Peyer's patch (tissue), 4 donors: Measurements from ENCODE around the gene LRRC38. TPM values are rescaled to one million over a fixed set of nuclear protein-coding genes. Genes with fewer than 3 reads are reported as not detected.
"Not testable (repeated sequence)": the region's sequence is repeated elsewhere in the genome, so short reads cannot be mapped to it uniquely, and the experiment has no call there.

Source experiments
- DNase-seq, 3 donors: peaks; one replicate each; pipeline ENCODE4 v3.0.0-alpha.2; 2017 to 2019
- H3K27ac ChIP-seq, 4 donors: fragments of 200-600 bp; sonication (generic); one replicate each; pipeline ENCODE4 v1.5.1; 2016 to 2019
- H3K27me3 ChIP-seq, 2 donors: fragments of 200-600 bp; sonication (generic); one replicate each; pipeline ENCODE4 v1.5.1; 2019
- H3K36me3 ChIP-seq, 3 donors: fragments of 200-600 bp; sonication (generic); one replicate each; pipeline ENCODE4 v1.5.1; 2016 to 2019
- H3K4me1 ChIP-seq, 4 donors: fragments of 200-600 bp; sonication (generic); one replicate each; pipeline ENCODE4 v1.5.1; 2016 to 2019
- H3K4me3 ChIP-seq, 4 donors: fragments of 200-600 bp; sonication (generic); 1 replicate in 3 of 4; 2 replicates in 1 of 4; pipeline ENCODE4 v1.5.1; 2016 to 2019; ENCODE audit warnings: mild to moderate bottlenecking in 1 of 4
- H3K9me3 ChIP-seq, 4 donors: fragments of 200-600 bp; sonication (generic); one replicate each; pipeline ENCODE4 v1.5.1; 2016 to 2019; ENCODE audit warnings: mild to moderate bottlenecking in 1 of 4
- POLR2A ChIP-seq, 2 donors: fragments of 450-650 bp; IDR thresholded peaks; one replicate each; pipeline ENCODE4 v1.5.1; 2017; ENCODE audit warnings: antibody characterized with exemption in 2 of 2, mild to moderate bottlenecking in 2 of 2, moderate library complexity in 2 of 2
- total RNA-seq, 4 donors: library from RNA; depleted of rRNA; stranded (reverse); fragments of >200 nt; gene quantifications; one replicate each; pipeline ENCODE4 v1.1.0, GENCODE V29; 2016
- TF ChIP-seq, protein P1 (sequence below), 6 experiments: fragments of 450-650 bp in 4 of 6; fragments of 200-600 bp in 2 of 6; sonication (generic) in 1 of 6; IDR thresholded peaks; one replicate each; pipeline ENCODE4 v1.5.1; 2017 to 2019; ENCODE audit warnings: antibody characterized with exemption in 6 of 6, mild to moderate bottlenecking in 3 of 6, moderate library complexity in 1 of 6

The LRRC38 gene
- total RNA-seq, 4 donors from 2014 or later, result not detected

DNA sequence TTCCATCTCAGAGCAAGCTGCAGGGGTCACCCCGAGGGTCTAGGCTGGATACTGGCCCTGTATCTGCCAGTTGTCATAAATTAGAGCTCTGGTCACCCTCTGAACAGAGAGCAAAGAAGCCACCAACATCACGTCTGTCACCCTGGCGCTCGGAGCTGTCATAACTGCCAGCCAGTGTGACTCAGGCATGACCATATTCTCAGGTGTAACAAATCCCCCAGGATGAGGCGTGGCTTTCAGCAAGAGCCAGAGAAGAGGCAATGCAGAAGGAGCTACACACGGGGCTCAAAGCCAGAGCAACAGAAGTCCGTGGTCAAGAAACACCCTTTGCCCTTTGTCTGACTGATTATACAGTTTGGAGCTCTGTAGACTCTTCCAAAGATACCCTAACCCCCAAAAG is 63.6 kb downstream of the LRRC38 start:
- Histone ChIP-seq H3K27me3 (no peaks in the 10 kb centered on the region), H3K4me3 (no peak overlapping the region), H3K9me3 (no peaks in the 10 kb centered on the region), H3K36me3 (no peaks in the 10 kb centered on the region), H3K4me1 (no peaks in the 10 kb centered on the region), H3K27ac (no peak overlapping the region)
- TF ChIP-seq, protein P1, sequence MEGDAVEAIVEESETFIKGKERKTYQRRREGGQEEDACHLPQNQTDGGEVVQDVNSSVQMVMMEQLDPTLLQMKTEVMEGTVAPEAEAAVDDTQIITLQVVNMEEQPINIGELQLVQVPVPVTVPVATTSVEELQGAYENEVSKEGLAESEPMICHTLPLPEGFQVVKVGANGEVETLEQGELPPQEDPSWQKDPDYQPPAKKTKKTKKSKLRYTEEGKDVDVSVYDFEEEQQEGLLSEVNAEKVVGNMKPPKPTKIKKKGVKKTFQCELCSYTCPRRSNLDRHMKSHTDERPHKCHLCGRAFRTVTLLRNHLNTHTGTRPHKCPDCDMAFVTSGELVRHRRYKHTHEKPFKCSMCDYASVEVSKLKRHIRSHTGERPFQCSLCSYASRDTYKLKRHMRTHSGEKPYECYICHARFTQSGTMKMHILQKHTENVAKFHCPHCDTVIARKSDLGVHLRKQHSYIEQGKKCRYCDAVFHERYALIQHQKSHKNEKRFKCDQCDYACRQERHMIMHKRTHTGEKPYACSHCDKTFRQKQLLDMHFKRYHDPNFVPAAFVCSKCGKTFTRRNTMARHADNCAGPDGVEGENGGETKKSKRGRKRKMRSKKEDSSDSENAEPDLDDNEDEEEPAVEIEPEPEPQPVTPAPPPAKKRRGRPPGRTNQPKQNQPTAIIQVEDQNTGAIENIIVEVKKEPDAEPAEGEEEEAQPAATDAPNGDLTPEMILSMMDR (IDR thresholded peaks at IDR 0.05), result no peak
- no peak for TF ChIP-seq POLR2A (IDR thresholded peaks at IDR 0.05)
- no peak for DNase-seq

DNA sequence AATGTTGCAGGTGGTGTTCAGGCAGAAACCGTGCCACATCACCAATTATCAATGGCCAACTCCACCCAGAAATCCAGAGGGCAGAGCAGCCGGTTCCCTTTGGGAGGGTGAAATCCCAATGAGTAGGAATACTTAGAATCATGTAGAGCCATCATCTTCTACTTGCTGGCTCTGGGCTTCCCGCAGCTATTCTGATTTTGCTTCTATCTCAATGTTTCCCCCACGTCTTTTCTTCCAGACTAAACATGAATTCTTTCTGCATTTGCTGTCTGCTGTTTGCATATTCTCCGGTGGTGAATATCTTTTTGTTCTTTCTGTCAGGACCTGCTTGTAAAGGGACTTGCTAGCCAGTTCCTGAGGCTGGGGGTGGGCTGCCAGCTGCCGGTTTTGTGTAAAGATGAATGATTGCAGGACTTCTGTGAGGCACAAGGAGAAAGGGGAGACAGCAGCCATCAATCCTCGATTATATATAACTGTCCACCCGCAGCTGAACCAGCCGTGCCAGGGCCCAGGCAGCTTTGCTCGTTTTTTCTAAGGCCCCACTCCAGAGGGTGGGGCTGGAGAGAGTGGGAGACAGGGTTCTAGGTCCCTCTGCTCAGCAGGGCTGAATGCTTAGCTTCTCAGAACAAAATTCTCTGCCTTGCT is 70.3 kb downstream of the LRRC38 start:
- H3K27me3 ChIP-seq, result no peaks in the 10 kb centered on the region
- no peaks in the 10 kb centered on the region for H3K36me3 ChIP-seq
- no peaks in the 10 kb centered on the region for H3K4me1 ChIP-seq
- no peak overlapping the region for H3K4me3 ChIP-seq
- H3K9me3 ChIP-seq, result no peaks in the 10 kb centered on the region
- TF ChIP-seq POLR2A (IDR thresholded peaks at IDR 0.05), result no peak
- TF ChIP-seq, protein P1 (IDR thresholded peaks at IDR 0.05), result no peak
- no peak overlapping the region for H3K27ac ChIP-seq
- DNase-seq, result no peak

DNA sequence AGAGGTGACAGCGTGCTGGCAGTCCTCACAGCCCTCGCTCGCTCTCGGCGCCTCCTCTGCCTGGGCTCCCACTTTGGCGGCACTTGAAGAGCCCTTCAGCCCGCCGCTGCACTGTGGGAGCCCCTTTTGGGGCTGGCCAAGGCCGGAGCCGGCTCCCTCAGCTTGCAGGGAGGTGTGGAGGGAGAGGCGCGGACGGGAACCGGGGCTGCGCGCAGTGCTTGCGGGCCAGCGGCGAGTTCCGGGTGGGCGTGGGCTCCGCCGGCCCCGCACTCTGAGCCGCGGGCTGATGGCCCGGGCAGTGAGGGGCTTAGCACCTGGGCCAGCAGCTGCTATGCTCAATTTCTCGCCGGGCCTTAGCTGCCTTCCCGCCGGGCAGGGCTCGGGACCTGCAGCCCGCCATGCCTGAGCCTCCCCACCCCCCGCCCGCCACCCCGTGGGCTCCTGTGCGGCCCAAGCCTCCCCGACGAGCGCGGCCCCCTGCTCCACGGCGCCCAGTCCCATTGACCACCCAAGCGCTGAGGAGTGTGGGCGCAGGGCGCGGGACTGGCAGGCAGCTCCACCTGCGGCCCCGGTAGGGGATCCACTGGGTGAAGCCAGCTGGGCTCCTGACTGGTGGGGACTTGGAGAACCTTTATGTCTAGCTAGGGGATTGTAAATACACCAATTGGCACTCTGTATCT is 74.6 kb downstream of the LRRC38 start:
- not testable (repeated sequence) for H3K27ac ChIP-seq, H3K4me1 ChIP-seq, H3K27me3 ChIP-seq, DNase-seq, H3K4me3 ChIP-seq, H3K36me3 ChIP-seq, H3K9me3 ChIP-seq

DNA sequence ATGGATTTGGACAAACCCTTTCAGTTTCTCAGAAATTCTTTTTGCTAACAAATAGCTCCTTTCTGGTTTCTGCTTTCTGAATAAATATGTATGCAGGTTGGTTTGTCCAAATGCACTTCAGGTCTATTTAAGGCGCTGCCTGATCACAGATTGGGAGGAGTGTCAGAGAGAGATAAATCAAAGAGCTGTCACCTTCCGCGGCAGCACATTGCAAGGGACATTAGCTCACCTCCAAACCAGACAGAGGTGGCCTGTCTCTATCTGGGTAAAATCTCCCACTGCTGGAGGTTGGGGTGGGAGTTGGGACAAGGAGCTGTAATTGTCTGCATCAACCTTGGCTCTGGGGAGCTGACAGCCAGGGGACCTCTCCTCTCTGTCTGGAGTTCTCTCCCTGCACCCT is 78.3 kb downstream of the LRRC38 start:
- Histone ChIP-seq H3K27me3 (no peaks in the 10 kb centered on the region), H3K9me3 (no peaks in the 10 kb centered on the region)
- no peak for DNase-seq

DNA sequence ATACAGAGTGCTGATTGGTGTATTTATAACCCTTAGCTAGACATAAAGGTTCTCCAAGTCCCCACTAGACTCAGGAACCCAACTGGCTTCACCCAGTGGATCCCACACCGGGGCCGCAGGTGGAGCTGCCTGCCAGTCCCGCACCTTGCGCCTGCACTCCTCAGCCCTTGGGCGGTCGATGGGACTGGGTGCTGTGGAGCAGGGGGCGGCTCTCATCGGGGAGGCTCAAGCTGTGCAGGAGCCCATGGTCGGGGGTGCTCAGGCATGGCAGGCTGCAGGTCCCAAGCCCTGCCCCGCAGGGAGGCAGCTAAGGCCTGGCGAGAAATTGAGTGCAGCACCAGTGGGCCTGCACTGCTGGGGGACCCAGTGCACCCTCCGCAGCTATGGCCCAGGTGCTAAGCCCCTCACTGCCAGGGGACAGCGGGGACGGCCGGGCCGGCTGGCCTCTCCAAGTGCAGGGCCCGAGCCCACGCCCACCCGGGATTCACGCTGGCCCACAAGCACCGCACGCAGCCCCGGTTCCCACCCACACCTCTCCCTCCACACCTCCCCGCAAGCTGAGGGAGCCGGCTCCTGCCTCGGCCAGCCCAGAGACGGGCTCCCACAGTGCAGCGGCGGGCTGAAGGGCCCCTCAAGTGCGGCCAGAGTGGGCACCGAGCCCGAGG is 80.0 kb downstream of the LRRC38 start:
- not testable (repeated sequence) for H3K36me3 ChIP-seq, H3K9me3 ChIP-seq, H3K27ac ChIP-seq, DNase-seq, H3K4me3 ChIP-seq, H3K4me1 ChIP-seq, H3K27me3 ChIP-seq

More for the DNA sequence above, 78.3 kb downstream of the LRRC38 start:
- no peak for TF ChIP-seq POLR2A (IDR thresholded peaks at IDR 0.05)
- TF ChIP-seq, protein P1 (IDR thresholded peaks at IDR 0.05), result no peak
- Histone ChIP-seq H3K36me3 (no peaks in the 10 kb centered on the region), H3K4me1 (no peaks in the 10 kb centered on the region), H3K27ac (no peak overlapping the region), H3K4me3 (no peak overlapping the region)

DNA sequence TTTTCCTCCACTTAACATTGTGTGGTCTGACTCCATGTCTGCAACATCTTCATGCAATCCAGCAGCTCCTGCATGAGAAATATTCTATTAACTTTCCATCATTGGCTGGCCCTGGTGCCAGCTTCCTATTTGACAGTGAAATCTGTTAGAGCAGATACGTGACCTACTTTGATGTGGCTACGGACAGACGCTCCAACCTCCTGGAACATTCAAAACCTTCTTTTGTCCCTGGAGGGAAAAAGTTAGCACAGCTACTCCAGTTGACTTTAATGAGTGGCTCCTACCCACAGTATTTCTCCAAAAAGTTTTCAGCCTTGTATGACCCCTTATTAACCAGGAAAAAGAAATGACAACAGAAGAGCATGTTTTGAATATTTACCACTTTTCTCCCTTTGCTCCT is 81.6 kb downstream of the LRRC38 start:
- H3K9me3 ChIP-seq, result no peaks in the 10 kb centered on the region
- no peak overlapping the region for H3K27ac ChIP-seq
- no peak overlapping the region for H3K4me3 ChIP-seq
- H3K27me3 ChIP-seq, result no peaks in the 10 kb centered on the region
- no peak for DNase-seq
- TF ChIP-seq POLR2A (IDR thresholded peaks at IDR 0.05), result no peak
- TF ChIP-seq, protein P1 (IDR thresholded peaks at IDR 0.05), result no peak
- H3K4me1 ChIP-seq, result no peaks in the 10 kb centered on the region
- no peaks in the 10 kb centered on the region for H3K36me3 ChIP-seq
